ENCODE data around the gene CYP4F8. TPM values are rescaled to one million over a fixed set of nuclear protein-coding genes. Genes with fewer than 3 reads are reported as not detected.
"Not testable (repeated sequence)": the region's sequence is repeated elsewhere in the genome, so short reads cannot be mapped to it uniquely, and the experiment has no call there.

The CYP4F8 gene
- total RNA-seq, 1 donor from 2014 or later, result not detected

GRCh38 chr19:15675560-15675959 lies 60.5 kb downstream of the CYP4F8 start:
- H3K36me3 ChIP-seq (ENCODE audit: control insufficient read depth, insufficient read depth, low read length), result no peaks in the 10 kb centered on the region
- no peaks in the 10 kb centered on the region for H3K27me3 ChIP-seq (ENCODE audit: control insufficient read depth, insufficient read depth, low read length)
- FAIRE-seq (no peak), DNase-seq (ENCODE audit: low read depth) (no peak)
- no peak overlapping the region for H3K4me3 ChIP-seq (ENCODE audit: low read depth, low read length)
- TF ChIP-seq, protein P1, sequence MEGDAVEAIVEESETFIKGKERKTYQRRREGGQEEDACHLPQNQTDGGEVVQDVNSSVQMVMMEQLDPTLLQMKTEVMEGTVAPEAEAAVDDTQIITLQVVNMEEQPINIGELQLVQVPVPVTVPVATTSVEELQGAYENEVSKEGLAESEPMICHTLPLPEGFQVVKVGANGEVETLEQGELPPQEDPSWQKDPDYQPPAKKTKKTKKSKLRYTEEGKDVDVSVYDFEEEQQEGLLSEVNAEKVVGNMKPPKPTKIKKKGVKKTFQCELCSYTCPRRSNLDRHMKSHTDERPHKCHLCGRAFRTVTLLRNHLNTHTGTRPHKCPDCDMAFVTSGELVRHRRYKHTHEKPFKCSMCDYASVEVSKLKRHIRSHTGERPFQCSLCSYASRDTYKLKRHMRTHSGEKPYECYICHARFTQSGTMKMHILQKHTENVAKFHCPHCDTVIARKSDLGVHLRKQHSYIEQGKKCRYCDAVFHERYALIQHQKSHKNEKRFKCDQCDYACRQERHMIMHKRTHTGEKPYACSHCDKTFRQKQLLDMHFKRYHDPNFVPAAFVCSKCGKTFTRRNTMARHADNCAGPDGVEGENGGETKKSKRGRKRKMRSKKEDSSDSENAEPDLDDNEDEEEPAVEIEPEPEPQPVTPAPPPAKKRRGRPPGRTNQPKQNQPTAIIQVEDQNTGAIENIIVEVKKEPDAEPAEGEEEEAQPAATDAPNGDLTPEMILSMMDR (IDR thresholded peaks at IDR 0.05; ENCODE audit: insufficient read depth, low read length, severe bottlenecking), result no peak

DNA sequence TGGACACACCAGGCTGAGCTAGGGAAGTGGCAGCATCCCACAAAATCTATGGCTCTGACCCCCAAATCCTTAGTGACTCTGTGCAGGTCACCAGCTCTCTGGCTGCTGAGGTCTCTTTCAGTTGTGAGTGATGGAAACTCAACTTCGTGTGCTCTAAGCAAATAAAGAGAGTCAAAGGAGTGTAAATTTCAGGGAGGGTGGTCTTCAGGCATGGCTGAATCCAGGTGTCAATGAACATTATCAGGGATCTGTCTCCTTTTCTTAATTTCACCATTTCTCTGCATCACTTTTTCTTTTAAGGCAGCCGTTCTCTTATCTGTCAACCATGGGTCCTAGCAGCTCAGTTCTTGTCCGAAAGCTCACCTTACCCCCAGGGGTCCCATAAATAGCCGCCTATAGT lies 64.1 kb downstream of the CYP4F8 start:
- DNase-seq (ENCODE audit: low read depth) (no peak), FAIRE-seq (no peak)
- H3K27me3 ChIP-seq (ENCODE audit: control insufficient read depth, insufficient read depth, low read length), result no peaks in the 10 kb centered on the region
- TF ChIP-seq, protein P1 (IDR thresholded peaks at IDR 0.05; ENCODE audit: insufficient read depth, low read length, severe bottlenecking), result no peak
- no peak overlapping the region for H3K4me3 ChIP-seq (ENCODE audit: low read depth, low read length)
- H3K36me3 ChIP-seq (ENCODE audit: control insufficient read depth, insufficient read depth, low read length), result no peaks in the 10 kb centered on the region

DNA sequence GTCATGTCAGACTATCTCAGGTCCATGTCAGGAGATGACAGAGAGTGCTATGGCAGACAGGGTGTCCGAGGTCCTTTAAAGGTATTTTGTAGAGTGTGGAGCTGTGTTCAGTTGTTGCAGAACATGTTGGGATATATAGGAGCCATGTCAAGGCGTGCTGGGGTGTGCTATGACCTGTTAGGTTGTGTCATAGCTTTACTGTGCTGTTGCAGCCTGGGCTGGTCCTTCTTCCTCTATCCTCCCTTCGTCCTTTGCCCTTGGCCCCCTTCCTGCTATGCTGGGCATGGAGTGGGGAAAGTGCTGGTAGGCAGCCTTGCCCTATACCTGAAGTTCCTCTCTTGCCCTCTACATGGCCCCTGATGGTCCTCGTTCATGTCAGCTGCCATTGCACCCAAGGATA lies 64.8 kb downstream of the CYP4F8 start:
- not testable (repeated sequence) for H3K36me3 ChIP-seq (ENCODE audit: control insufficient read depth, insufficient read depth, low read length); H3K4me3 ChIP-seq (ENCODE audit: low read depth, low read length); DNase-seq (ENCODE audit: low read depth); H3K27me3 ChIP-seq (ENCODE audit: control insufficient read depth, insufficient read depth, low read length)
- FAIRE-seq, result peak; percentile 86

Other genes starting within 250 kb of the CYP4F8 start
- gene AKAP8, start 235.4 kb upstream of the CYP4F8 start, total RNA-seq, result 16.8 TPM in 2 replicates
- 75.3 and 78.9 TPM in 2 replicates for gene AKAP8L, start 196.2 kb upstream of the CYP4F8 start, total RNA-seq
- gene WIZ, start 165.3 kb upstream of the CYP4F8 start, total RNA-seq, result 2.4 and 4.2 TPM in 2 replicates
- not detected in 2 replicates for gene RASAL3, start 150.7 kb upstream of the CYP4F8 start, total RNA-seq
- not detected in 2 replicates for gene PGLYRP2, start 135.7 kb upstream of the CYP4F8 start, total RNA-seq
- gene CYP4F22, start 106.7 kb upstream of the CYP4F8 start, total RNA-seq, result 0.13 TPM in 1 of 2 replicates, not detected in the other
- 2.9 and 3.2 TPM in 2 replicates for gene CYP4F3, start 25.7 kb downstream of the CYP4F8 start, total RNA-seq
- gene CYP4F12, start 57.9 kb downstream of the CYP4F8 start, total RNA-seq, result 2.6 and 7.8 TPM in 2 replicates
- gene OR10H2, start 112.8 kb downstream of the CYP4F8 start, total RNA-seq, result not detected in 2 replicates
- not detected in 2 replicates for gene OR10H3, start 122.8 kb downstream of the CYP4F8 start, total RNA-seq
- gene OR10H5, start 172.4 kb downstream of the CYP4F8 start, total RNA-seq, result not detected in 2 replicates
- not detected in 2 replicates for gene OR10H1, start 200.4 kb downstream of the CYP4F8 start, total RNA-seq

Measured in bronchial epithelial cell (primary cell).